K562 (cell line): ENCODE data around the gene RESP18. TPM values are rescaled to one million over a fixed set of nuclear protein-coding genes. Genes with fewer than 3 reads are reported as not detected.

Source experiments
- ARHGAP35 ChIP-seq: fragments of 450-650 bp; IDR thresholded peaks from 2 replicates; pipeline ENCODE4 v1.6.1; 2018; ENCODE audit not compliant: partially characterized antibody
- GTF2E2 ChIP-seq: fragments of 200-800 bp; sonication (Bioruptor generic); IDR thresholded peaks from 2 replicates; pipeline ENCODE4 v1.6.1; 2016; ENCODE audit warnings: missing genetic modification characterization, missing compliant biosample characterization
- HNRNPK ChIP-seq: fragments of 200-400 bp; formaldehyde crosslinking; IDR thresholded peaks from one replicate; pipeline ENCODE4 v1.6.1; 2018; ENCODE audit warnings: mild to moderate bottlenecking, low read depth, low read length; ENCODE audit not compliant: poor library complexity, severe bottlenecking
- HNRNPUL1 ChIP-seq: fragments of 200-400 bp; formaldehyde crosslinking; IDR thresholded peaks from 2 replicates; pipeline ENCODE4 v1.6.1; 2017; ENCODE audit warnings: low read length
- MCM7 ChIP-seq, 2 experiments: fragments of 450-650 bp; IDR thresholded peaks; 2 replicates each; pipeline ENCODE4 v1.6.1; 2016 to 2018
- NFE2 ChIP-seq: IDR thresholded peaks from 2 replicates; pipeline ENCODE4 v1.6.1; 2014; ENCODE audit warnings: antibody characterized with exemption, low read depth
- SMARCA5 ChIP-seq: fragments of 450-650 bp; IDR thresholded peaks from 2 replicates; pipeline ENCODE4 v1.6.1; 2016
- ZNF197 ChIP-seq: fragments of 200-800 bp; sonication (Bioruptor generic); IDR thresholded peaks from 2 replicates; pipeline ENCODE4 v1.6.1; 2016; ENCODE audit warnings: low read depth, missing genetic modification characterization, missing compliant biosample characterization
- polyA plus RNA-seq, 8 experiments: library from polyadenylated mRNA; depleted of rRNA in 4 of 8; stranded (reverse) in 5 of 8; unstranded in 3 of 8; fragments of >200 nt; fragmentation: Nextera tagmentation in 2 of 8; fragmentation: Illumina TruSeq in 1 of 8; extraction: Ambion mirVana in 2 of 8; extraction: Trizol in 1 of 8; gene quantifications; 2 replicates each; pipeline versions ENCODE4 v1.2.1 to v1.2.3, GENCODE V29; 2011 to 2014; ENCODE audit warnings: inconsistent platforms in 1 of 8, missing spikeins in 1 of 8
- total RNA-seq, 7 experiments: library from RNA; depleted of rRNA in 6 of 7; stranded (reverse); fragments of >200 nt in 6 of 7; fragmentation: Illumina TruSeq in 2 of 7; extraction: Trizol in 2 of 7; gene quantifications; 2 replicates each; pipeline versions ENCODE4 v1.2.1 to v1.2.3, GENCODE V29; 2011 to 2021; ENCODE audit warnings: low replicate concordance in 1 of 7
- TF ChIP-seq, protein P1 (sequence below), 2 experiments: fragments of 450-650 bp; IDR thresholded peaks; 2 replicates each; pipeline ENCODE4 v1.6.1; 2018; ENCODE audit warnings: mild to moderate bottlenecking in 2 of 2, low read depth in 1 of 2; ENCODE audit not compliant: partially characterized antibody in 2 of 2
- TF ChIP-seq, protein P2 (sequence below): fragments of 250-450 bp; sonication (Bioruptor Pico); IDR thresholded peaks from 2 replicates; pipeline ENCODE4 v1.4.0; 2020; ENCODE audit warnings: mild to moderate bottlenecking

The RESP18 gene
- total and polyA plus RNA-seq, 9 of the 15 experiments (the other 6 are each of a cell fraction or from before 2014, with no cell fraction given) = not detected

DNA sequence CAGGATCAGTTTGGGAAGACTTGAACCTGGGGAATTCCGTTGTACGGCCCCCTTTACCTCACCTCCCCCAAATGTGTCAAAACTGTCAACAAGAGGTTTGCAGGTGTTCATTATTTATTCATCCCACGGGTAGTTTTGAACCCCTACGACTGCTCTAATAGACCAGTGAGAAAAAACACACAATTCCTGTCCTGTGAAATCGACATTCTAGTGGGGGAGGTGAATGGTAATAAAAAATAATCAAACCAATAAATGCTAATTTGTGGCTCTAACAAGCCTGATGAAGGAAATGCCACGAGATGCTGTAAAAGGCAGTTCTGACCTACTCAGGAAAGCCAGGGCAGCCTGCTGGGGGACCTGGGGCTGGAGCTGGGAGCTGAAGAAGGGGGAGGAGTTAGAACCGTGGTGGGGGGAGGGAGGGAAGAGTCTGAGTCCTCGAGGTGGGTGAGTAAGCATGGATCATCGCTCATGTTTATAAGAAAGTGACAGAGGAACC is 53.8 kb downstream of the RESP18 start (continued):
- TF ChIP-seq HNRNPUL1 (no peak), GTF2E2 (peak; percentile 60; the same call in 1 of the 2 replicates), NFE2 (peak; percentile 37; the same call in 1 of the 2 replicates), HNRNPK (no peak), MCM7 (IDR thresholded peaks at IDR 0.05) (no peak), ARHGAP35 (no peak), ZNF197 (no peak), SMARCA5 (no peak)
- TF ChIP-seq, protein P1, sequence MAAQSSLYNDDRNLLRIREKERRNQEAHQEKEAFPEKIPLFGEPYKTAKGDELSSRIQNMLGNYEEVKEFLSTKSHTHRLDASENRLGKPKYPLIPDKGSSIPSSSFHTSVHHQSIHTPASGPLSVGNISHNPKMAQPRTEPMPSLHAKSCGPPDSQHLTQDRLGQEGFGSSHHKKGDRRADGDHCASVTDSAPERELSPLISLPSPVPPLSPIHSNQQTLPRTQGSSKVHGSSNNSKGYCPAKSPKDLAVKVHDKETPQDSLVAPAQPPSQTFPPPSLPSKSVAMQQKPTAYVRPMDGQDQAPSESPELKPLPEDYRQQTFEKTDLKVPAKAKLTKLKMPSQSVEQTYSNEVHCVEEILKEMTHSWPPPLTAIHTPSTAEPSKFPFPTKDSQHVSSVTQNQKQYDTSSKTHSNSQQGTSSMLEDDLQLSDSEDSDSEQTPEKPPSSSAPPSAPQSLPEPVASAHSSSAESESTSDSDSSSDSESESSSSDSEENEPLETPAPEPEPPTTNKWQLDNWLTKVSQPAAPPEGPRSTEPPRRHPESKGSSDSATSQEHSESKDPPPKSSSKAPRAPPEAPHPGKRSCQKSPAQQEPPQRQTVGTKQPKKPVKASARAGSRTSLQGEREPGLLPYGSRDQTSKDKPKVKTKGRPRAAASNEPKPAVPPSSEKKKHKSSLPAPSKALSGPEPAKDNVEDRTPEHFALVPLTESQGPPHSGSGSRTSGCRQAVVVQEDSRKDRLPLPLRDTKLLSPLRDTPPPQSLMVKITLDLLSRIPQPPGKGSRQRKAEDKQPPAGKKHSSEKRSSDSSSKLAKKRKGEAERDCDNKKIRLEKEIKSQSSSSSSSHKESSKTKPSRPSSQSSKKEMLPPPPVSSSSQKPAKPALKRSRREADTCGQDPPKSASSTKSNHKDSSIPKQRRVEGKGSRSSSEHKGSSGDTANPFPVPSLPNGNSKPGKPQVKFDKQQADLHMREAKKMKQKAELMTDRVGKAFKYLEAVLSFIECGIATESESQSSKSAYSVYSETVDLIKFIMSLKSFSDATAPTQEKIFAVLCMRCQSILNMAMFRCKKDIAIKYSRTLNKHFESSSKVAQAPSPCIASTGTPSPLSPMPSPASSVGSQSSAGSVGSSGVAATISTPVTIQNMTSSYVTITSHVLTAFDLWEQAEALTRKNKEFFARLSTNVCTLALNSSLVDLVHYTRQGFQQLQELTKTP (IDR thresholded peaks at IDR 0.05; ENCODE audit: low read depth in 1 of 2, partially characterized antibody in 2 of 2) = peak in 1 of 2 experiments; percentile 30
- TF ChIP-seq, protein P2, sequence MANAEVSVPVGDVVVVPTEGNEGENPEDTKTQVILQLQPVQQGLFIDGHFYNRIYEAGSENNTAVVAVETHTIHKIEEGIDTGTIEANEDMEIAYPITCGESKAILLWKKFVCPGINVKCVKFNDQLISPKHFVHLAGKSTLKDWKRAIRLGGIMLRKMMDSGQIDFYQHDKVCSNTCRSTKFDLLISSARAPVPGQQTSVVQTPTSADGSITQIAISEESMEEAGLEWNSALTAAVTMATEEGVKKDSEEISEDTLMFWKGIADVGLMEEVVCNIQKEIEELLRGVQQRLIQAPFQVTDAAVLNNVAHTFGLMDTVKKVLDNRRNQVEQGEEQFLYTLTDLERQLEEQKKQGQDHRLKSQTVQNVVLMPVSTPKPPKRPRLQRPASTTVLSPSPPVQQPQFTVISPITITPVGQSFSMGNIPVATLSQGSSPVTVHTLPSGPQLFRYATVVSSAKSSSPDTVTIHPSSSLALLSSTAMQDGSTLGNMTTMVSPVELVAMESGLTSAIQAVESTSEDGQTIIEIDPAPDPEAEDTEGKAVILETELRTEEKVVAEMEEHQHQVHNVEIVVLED (CRISPR knock-in tag) = no peak
